PC-9 (cell line): ENCODE results near the gene SLC43A3. TPM values are rescaled to one million over a fixed set of nuclear protein-coding genes. Genes with fewer than 3 reads are reported as not detected.
A peak's percentile ranks its signal among the peaks of the same experiment; 100 is the strongest.

Experiments
- BruUV-seq: library from RNA; stranded (reverse); fragments of 400-500 nt; replicated peaks from 2 replicates; lab custom pipeline; 2021; lab: Mats Ljungman, UMichigan
- CTCF ChIA-PET: fragments of 300-600 bp; sonication (Branson Sonifier 250); formaldehyde crosslinking; loops from one replicate; lab custom pipeline; 2022; ENCODE audit warnings: antibody characterized with exemption; lab: Charles Lee
- POLR2A ChIA-PET: fragments of 300-600 bp; sonication (Branson Sonifier 250); formaldehyde crosslinking; loops from one replicate; lab custom pipeline; 2022; ENCODE audit warnings: antibody characterized with exemption; ENCODE audit not compliant: unreplicated experiment; lab: Charles Lee
- DNase-seq, 2 experiments: peaks; one replicate each; pipeline versions ENCODE4 v3.0.0 to v3.0.0-alpha.2; 2015 to 2022; ENCODE audit warnings: mixed read lengths in 1 of 2
- H2AFZ ChIP-seq: fragments of 200-600 bp; sonication (generic); 2 replicates; pipeline ENCODE4 v1.8.1; 2017; ENCODE audit warnings: antibody characterized with exemption
- H3F3A ChIP-seq: fragments of 200-600 bp; sonication (generic); 2 replicates; pipeline ENCODE4 v1.8.1; 2017; ENCODE audit warnings: antibody characterized with exemption, mild to moderate bottlenecking, low read depth; ENCODE audit not compliant: insufficient read depth
- H3K27ac ChIP-seq: fragments of 200-600 bp; sonication (generic); 2 replicates; pipeline ENCODE4 v1.6.1; 2016; ENCODE audit warnings: mixed run types
- H3K27me3 ChIP-seq: fragments of 200-600 bp; sonication (generic); 2 replicates; pipeline ENCODE4 v1.6.1; 2016; ENCODE audit warnings: low read depth, mixed run types; ENCODE audit not compliant: insufficient read depth
- H3K36me3 ChIP-seq: fragments of 200-600 bp; sonication (generic); 2 replicates; pipeline ENCODE4 v1.6.1; 2016; ENCODE audit warnings: low read depth, mixed run types
- H3K4me1 ChIP-seq: fragments of 200-600 bp; sonication (generic); replicated peaks from 2 replicates; pipeline ENCODE4 v1.6.1; 2016; ENCODE audit warnings: mixed run types; ENCODE audit not compliant: insufficient read depth
- H3K4me2 ChIP-seq: fragments of 200-600 bp; sonication (generic); 2 replicates; pipeline ENCODE4 v1.6.1; 2017; ENCODE audit warnings: mixed run types
- H3K4me3 ChIP-seq: fragments of 200-600 bp; sonication (generic); 2 replicates; pipeline ENCODE4 v1.6.1; 2016; ENCODE audit warnings: mixed run types
- H3K79me2 ChIP-seq: fragments of 200-600 bp; sonication (generic); 2 replicates; pipeline ENCODE4 v1.6.1; 2017; ENCODE audit warnings: low read depth, mixed run types
- H3K9me2 ChIP-seq: fragments of 200-600 bp; sonication (generic); 2 replicates; pipeline ENCODE4 v1.8.1; 2017; ENCODE audit warnings: mild to moderate bottlenecking; ENCODE audit not compliant: insufficient read depth
- H3K9me3 ChIP-seq: fragments of 200-600 bp; sonication (generic); 2 replicates; pipeline ENCODE4 v1.8.1; 2016; ENCODE audit warnings: low read depth; ENCODE audit not compliant: insufficient read depth
- H4K20me1 ChIP-seq: fragments of 200-600 bp; sonication (generic); 2 replicates; pipeline ENCODE4 v1.8.1; 2017; ENCODE audit not compliant: insufficient read depth
- EZH2 ChIP-seq: fragments of 200-600 bp; sonication (generic); IDR thresholded peaks from 2 replicates; pipeline ENCODE4 v1.8.0; 2017; ENCODE audit warnings: antibody characterized with exemption, low read depth
- intact Hi-C: fragments of 100-400 bp; cut with micrococcal nuclease; formaldehyde crosslinking; loops from one replicate; pipeline ENCODE4 v1.10.0; 2022; ENCODE audit not compliant: unreplicated experiment
- total RNA-seq: library from RNA; stranded (reverse); gene quantifications from 2 replicates; pipeline ENCODE4 v1.2.3, GENCODE V29; 2021
- TF ChIP-seq, protein P1 (sequence below): fragments of 200-600 bp; sonication (generic); conservative IDR thresholded peaks from 2 replicates; pipeline ENCODE4 v1.6.1; 2017; ENCODE audit warnings: mixed run types, antibody characterized with exemption, mild to moderate bottlenecking, moderate library complexity

SLC43A3 gene
- total RNA-seq, 1 experiment from 2014 or later: 41.3 TPM

DNA sequence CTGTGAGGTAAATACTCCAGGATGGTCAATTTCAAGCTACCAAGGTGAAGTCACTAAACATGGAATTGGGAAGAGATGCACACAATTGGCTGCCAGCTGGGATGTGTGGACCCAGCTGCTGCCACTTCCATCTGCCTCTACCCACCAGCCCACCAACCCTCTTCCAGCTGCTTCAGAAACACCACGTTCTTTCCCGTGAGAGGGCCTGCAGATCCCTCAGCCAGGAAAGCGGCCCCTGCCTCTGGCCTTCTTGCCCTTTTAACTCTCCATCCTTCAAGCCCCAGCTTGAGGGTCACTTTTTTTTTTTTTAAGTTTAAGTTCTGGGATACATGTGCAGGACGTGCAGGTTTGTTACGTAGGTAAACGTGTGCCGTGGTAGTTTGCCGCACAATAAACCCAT is 65.9 kb downstream of the SLC43A3 start:
- no TSS peak for BruUV-seq
- no peak overlapping the region for H2AFZ ChIP-seq
- H3K27ac ChIP-seq: no peak overlapping the region
- DNase-seq: no peak
- no peak overlapping the region for H3K4me3 ChIP-seq
- TF ChIP-seq, protein P1, sequence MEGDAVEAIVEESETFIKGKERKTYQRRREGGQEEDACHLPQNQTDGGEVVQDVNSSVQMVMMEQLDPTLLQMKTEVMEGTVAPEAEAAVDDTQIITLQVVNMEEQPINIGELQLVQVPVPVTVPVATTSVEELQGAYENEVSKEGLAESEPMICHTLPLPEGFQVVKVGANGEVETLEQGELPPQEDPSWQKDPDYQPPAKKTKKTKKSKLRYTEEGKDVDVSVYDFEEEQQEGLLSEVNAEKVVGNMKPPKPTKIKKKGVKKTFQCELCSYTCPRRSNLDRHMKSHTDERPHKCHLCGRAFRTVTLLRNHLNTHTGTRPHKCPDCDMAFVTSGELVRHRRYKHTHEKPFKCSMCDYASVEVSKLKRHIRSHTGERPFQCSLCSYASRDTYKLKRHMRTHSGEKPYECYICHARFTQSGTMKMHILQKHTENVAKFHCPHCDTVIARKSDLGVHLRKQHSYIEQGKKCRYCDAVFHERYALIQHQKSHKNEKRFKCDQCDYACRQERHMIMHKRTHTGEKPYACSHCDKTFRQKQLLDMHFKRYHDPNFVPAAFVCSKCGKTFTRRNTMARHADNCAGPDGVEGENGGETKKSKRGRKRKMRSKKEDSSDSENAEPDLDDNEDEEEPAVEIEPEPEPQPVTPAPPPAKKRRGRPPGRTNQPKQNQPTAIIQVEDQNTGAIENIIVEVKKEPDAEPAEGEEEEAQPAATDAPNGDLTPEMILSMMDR: no peak
- no peak for TF ChIP-seq EZH2
- peaks cover 34% of the 10 kb centered on the region; the same call in 1 of the 2 replicates for H3K27me3 ChIP-seq
- no peaks in the 10 kb centered on the region for H3K9me2 ChIP-seq
- H3K36me3 ChIP-seq: no peaks in the 10 kb centered on the region
- peaks cover 11% of the 10 kb centered on the region; the same call in 1 of the 2 replicates for H3F3A ChIP-seq
- intact Hi-C loops: no loop called here
- H3K4me2 ChIP-seq: no peak overlapping the region
- H3K9me3 ChIP-seq: no peaks in the 10 kb centered on the region
- POLR2A ChIA-PET: no interaction called here
- no peaks in the 10 kb centered on the region for H3K79me2 ChIP-seq
- H4K20me1 ChIP-seq: no peaks in the 10 kb centered on the region
- CTCF ChIA-PET: interaction anchor here (0.5 to 0.6 kb wide), 3 partner anchors 12 to 519 kb away, joined by 3 to 5 read pairs (median 3); no protein-coding TSS in a partner anchor
- peaks cover 13% of the 10 kb centered on the region; the same call in 1 of the 2 replicates for H3K4me1 ChIP-seq

GRCh38 chr11:57359896-57360690 is 66.8 kb downstream of the SLC43A3 start:
- intact Hi-C loops: no loop called here
- no peaks in the 10 kb centered on the region for H3K9me2 ChIP-seq

DNA sequence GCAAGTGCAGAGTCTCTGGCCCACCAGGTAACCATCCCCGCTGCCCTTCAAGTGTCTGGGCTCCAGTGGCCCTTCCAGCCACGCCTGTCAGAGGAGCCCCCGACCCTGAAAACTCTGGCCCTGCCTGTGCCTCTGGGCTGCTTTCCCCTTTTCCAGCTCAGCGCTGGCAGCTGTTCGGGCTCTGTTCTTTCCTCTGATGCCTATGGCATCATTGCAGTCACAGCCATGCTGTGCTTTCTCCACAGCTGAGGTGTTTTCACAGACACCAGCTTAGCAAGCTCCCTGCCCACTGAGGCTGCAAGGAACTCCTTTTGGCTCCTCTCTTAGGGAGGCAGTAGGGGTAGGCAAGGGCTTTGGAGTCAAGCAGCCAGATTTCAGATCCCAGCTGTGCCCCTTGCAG is 67.5 kb downstream of the SLC43A3 start:
- no peaks in the 10 kb centered on the region for H3K9me3 ChIP-seq
- H3K27me3 ChIP-seq: peaks cover 27% of the 10 kb centered on the region; the same call in 1 of the 2 replicates
- intact Hi-C loops: no loop called here
- TF ChIP-seq EZH2: no peak
- TF ChIP-seq, protein P1: no peak
- H3K4me1 ChIP-seq: peaks cover 13% of the 10 kb centered on the region; the same call in 1 of the 2 replicates
- no peak overlapping the region for H2AFZ ChIP-seq
- H3K4me2 ChIP-seq: no peak overlapping the region
- H3K79me2 ChIP-seq: no peaks in the 10 kb centered on the region
- H4K20me1 ChIP-seq: no peaks in the 10 kb centered on the region
- BruUV-seq: no TSS peak
- ChIA-PET CTCF (interaction anchor here (0.6 kb wide), 1 partner anchor 9 kb away, joined by 3 read pairs; no protein-coding TSS in a partner anchor), POLR2A (no interaction called here)
- no peaks in the 10 kb centered on the region for H3K36me3 ChIP-seq
- no peak overlapping the region for H3K4me3 ChIP-seq
- H3K9me2 ChIP-seq: no peaks in the 10 kb centered on the region
- no peak for DNase-seq
- no peak overlapping the region for H3K27ac ChIP-seq
- peaks cover 11% of the 10 kb centered on the region; the same call in 1 of the 2 replicates for H3F3A ChIP-seq

More at GRCh38 chr11:57359896-57360690, 66.8 kb downstream of the SLC43A3 start:
- Histone ChIP-seq H3K27me3 (peaks cover 27% of the 10 kb centered on the region; the same call in 1 of the 2 replicates), H3K36me3 (no peaks in the 10 kb centered on the region), H3K4me2 (no peak overlapping the region), H3K9me3 (no peaks in the 10 kb centered on the region), H3K4me1 (peaks cover 13% of the 10 kb centered on the region; the same call in 1 of the 2 replicates), H2AFZ (no peak overlapping the region), H3K27ac (no peak overlapping the region), H3K79me2 (no peaks in the 10 kb centered on the region), H3K4me3 (no peak overlapping the region), H4K20me1 (no peaks in the 10 kb centered on the region), H3F3A (peaks cover 11% of the 10 kb centered on the region; the same call in 1 of the 2 replicates)
- ChIA-PET POLR2A (no interaction called here), CTCF (interaction anchor here (0.8 kb wide), 1 partner anchor 40 kb away, joined by 3 read pairs; no protein-coding TSS in a partner anchor)
- TF ChIP-seq, protein P1: no peak
- no peak for TF ChIP-seq EZH2
- peak in 1 of 2 experiments; percentile 46 for DNase-seq
- no TSS peak for BruUV-seq
